ENCODE data around the gene RSPH10B2.
A peak's percentile ranks its signal among the peaks of the same experiment; 100 is the strongest.
"Not testable (repeated sequence)": the region's sequence is repeated elsewhere in the genome, so short reads cannot be mapped to it uniquely, and the experiment has no call there.

RSPH10B2 gene

DNA sequence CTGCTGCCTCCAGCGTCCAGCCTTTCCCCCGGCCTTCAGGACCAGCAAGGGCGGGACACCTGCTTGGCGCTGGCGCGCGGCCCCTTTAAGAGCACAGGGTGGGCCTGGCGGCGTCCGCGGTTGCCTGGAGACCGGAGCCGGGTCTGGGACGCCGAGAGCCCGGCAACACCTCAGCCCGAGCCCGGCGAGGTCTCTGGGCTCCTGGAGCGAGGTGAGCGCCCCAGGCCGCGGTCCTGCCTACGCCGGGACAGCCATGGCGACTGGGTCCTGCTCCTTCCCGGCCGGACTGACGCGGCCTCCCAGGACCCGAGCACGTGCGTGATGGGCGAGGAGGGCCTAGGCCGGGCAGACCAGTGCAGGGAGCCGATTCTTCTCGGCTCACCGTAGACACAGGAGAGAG lies at the start of gene RSPH10B2:
TSS of gene RSPH10B2 (plus strand) at position 140 of the 400 bp plus-strand sequence. CDS start 3,575 bp downstream, outside the sequence.
- DNase-seq = not testable (repeated sequence)

DNA sequence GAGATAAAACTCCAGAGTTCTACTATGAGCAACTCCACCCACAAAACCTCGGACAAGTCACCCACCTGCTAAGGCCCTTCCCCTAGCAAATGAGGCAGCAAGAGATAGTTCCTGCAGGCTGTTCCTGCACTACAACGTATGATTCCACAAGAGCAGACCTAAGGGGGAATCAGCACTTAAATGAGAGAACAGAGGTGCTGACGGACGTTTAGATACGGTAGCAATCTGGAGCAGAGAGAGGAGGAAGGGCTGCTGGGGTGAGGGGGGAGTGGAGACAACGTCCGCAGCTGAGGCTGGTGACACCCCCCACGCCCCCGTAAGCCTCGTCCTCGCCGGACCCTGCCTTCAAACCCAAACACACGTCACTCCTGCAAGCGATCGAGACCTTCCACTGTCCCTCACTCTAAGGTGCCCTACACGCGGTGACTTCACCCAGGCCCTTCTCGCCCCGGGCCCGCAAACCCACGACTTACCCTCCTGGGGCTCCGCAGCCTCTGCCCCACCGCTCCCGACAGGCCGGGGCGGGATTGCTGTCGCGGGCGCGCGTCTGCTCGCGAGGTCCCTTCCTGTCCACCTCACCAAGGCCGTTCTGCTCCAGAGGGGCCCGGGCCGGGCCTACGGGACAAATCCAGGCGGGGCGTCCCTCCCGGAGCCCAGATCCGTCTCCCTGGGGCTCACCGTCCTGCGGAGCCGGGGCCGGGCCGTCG lies 47.8 kb upstream of the RSPH10B2 start:
- no peak for DNase-seq

DNA sequence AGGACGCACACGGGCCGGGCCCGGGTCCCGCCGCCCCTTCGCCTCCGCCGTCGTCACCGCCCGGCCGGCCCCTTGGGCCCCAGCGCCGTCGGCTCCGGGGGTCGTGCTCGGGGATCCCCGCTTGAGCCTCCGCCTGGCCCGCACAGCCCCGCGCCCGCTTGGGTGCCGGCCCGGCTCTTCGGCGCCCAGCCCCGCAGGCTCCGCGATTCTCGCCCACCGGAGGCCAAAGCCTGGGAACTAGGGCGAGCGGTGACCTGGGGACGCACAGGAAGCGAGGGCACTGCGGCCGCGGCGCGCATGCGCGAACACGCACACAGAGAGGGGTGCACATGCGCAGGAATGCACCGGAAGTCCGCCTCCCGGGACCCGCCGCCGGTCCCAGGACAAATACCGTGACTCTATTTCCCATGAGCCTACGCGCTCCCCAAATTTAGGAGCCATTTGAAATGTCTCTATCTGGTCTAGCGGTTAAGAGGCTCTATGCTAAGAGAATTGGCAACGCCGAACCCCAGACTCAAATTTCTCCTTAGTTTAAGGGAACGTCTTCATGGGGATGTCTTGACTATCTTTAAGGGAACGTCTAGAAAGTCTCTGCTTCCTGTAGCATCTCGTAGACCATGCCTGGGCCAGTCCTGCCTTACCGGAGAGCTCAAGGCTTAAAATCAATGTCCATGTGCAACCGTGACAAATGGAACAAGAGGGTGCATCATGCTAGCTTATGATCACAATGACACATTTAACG lies 47.1 kb upstream of the RSPH10B2 start, which contains the start of gene ZNF12:
TSS of gene ZNF12 (minus strand) at position 282 of the 742 bp plus-strand sequence. CDS start 1,774 bp downstream, outside the sequence.
- peak; percentile 86 for DNase-seq

GRCh38 chr7:6708304-6708703 lies 45.6 kb upstream of the RSPH10B2 start:
- DNase-seq = no peak

- DNase-seq = no peak
These were observed 44.1 kb upstream of the RSPH10B2 start for GRCh38 chr7:6709808-6710207.

DNA sequence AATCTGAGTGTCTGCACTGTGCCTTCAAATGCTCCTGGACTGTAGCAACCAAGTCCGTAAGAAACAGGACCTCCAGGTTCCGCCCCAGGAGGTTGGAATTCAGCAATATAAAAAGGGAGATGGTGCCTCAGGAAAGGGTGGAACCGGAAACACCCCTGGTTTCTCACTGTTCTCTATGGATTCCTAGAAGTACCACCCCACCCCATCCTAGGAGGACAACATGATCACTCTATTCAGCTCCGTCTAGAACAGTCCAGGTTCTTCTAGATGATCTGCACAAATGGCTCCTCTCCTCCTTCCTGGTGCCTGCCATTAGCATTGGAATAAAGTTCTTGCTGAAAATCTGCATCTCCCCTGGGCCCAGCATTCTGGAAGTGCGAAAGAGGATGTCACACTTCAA lies 39.5 kb upstream of the RSPH10B2 start:
- DNase-seq = no peak

DNA sequence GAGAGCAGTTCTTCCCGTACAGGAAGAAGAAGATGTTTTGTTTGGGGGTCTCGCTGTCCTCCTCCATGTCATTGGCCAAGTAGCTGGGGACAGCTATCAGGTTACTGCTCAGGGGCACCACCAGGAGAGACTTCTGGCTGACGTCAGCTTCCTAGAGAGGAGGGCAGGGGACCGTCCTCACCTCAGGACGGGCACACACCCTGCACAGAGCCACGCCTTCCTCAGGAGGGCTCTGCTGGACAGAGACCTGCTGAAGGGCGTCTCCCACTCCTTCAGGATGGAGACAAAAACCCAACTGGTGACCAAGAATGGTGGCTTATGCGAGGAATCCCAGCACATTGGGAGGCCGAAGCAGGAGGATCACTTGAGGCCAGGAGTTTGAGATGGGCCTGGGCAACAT lies 38.0 kb upstream of the RSPH10B2 start:
- not testable (repeated sequence) for DNase-seq

DNA sequence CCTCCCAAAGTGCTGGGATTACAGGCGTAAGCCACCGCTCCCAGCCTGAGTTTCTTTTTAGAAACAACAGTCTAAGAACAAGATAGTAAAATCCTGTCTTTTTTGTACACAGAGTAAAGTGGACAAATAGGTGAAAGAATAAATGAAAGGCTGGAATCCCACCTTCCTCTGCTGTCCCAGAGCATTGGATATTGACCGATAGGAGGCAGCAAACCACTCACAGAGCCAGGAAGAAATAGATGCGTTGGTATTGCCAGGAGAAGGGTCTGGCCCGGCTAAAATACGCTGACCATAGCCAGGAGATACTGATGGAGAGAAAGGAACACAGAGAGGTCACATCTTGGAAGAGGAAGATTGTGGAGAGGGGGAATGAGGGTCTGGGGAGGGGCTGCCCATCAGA lies 35.8 kb upstream of the RSPH10B2 start:
- no peak for DNase-seq

DNA sequence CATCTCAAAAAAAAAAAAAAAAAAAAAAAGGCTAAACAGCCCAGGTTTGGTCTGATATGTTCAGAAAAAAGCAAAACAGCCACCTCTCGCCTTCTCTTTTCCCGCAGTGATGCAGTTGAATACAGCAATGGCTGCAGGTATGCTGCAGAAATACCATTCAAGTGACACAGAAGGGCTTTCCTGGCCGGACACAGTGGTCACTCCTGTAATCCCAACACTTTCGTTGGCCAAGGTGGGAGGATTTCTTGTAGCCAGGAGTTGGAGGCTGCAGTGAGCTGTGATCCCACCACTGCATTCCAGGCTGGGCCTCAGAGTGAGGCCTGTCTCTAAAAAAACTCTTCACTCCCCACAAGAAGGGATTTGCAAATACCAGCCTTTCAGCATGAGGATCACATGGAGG lies 29.6 kb upstream of the RSPH10B2 start:
- not testable (repeated sequence) for DNase-seq

- DNase-seq = no peak
These were observed 28.9 kb upstream of the RSPH10B2 start for GRCh38 chr7:6725003-6725402.

GRCh38 chr7:6726341-6726740 lies 27.6 kb upstream of the RSPH10B2 start:
- not testable (repeated sequence) for DNase-seq

- DNase-seq = no peak
These were observed 26.2 kb upstream of the RSPH10B2 start for GRCh38 chr7:6727663-6728062.

GRCh38 chr7:6728893-6729491 lies 24.9 kb upstream of the RSPH10B2 start:
- not testable (repeated sequence) for DNase-seq

- peak; percentile 60 for DNase-seq
These were observed 24.2 kb upstream of the RSPH10B2 start for GRCh38 chr7:6729492-6730342.

- no peak for DNase-seq
These were observed 23.6 kb upstream of the RSPH10B2 start for GRCh38 chr7:6730343-6730633.

DNA sequence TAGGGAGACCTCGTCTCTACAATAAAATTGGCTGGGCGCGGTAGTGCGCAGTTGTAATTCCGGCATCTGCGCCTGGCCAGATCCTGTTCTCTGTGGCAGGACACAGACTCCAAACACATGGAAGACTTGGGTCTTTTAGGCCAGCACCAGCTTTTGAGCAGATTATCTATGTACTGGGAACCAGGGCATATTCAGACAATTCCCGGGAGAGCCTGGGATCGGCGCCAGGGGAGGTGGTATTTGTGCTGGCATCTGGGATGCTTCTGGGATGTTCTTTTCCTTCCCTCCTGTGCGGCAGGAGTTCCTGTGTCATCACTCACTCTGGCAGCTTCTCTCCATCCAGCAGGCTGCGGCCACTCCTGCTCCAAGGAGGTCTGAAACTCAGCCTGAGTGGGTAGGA lies 15.5 kb upstream of the RSPH10B2 start:
- not testable (repeated sequence) for DNase-seq

DNA sequence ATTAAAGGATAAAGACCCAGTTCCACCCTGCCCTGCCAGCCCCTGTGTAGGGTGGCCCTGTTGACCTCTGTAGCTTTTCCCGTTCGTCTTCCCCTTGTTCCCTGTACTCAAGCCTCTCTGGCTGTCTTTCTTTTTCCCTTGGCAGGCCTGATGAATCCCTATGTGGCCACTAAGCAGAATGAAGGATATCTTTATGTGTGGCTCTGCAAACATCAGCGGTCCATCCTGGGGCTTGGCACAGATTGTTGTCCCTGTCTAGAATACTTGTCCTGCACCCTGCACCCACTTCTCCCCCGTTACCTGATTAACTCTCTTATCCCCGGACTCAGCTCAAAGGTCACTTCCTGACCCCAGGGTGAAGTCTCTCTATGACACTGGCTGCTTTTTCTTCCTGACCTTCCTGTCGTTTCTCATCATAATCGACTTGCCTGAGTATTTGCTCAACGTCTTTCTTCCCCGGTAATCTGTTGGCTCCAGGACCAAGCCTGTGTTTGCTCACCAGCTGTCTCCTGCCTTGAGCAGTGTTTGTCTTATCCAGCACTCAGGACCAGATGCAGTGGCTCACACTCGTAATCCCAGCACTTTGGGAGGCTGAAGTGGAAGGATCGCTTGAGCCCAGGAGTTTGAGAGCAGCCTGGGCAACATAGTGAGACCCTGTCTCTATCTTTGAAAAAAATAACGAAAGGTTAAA lies 9.3 kb upstream of the RSPH10B2 start:
- not testable (repeated sequence) for DNase-seq

GRCh38 chr7:6749335-6749734 lies 4.6 kb upstream of the RSPH10B2 start:
- not testable (repeated sequence) for DNase-seq

DNA sequence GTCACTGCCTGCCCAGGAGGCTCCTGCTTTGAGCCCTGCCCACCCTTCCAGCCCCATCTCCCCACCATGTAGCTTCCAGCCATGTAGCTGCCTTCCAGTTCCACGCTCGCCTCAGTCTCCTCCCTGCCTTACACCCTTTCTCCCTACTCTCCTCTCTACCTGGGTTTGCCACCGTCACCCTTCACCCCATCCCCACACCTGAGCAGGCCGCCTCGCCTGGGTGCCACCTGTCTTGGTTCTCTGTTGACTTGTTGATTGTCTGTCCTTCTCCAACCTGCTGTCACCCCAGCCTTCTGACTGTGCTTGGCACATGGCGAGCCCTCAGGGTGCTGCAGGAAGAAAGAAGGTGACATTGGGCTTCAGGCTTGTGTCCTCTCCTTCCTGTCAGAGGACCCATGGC lies 3.7 kb upstream of the RSPH10B2 start:
- not testable (repeated sequence) for DNase-seq

- not testable (repeated sequence) for DNase-seq
These were observed 7.3 kb downstream of the RSPH10B2 start for GRCh38 chr7:6761186-6761585.

GRCh38 chr7:6781581-6781980 lies 27.7 kb downstream of the RSPH10B2 start:
- DNase-seq = not testable (repeated sequence)

- not testable (repeated sequence) for DNase-seq
These were observed 35.5 kb downstream of the RSPH10B2 start for GRCh38 chr7:6789353-6789752.

All from NCI-H748 treated with DMSO at 0.1 percent for 48 hours (cell line).